ENCODE results near the gene CLIC3. TPM values are rescaled to one million over a fixed set of nuclear protein-coding genes. Genes with fewer than 3 reads are reported as not detected.

Gene CLIC3
- total RNA-seq, 1 experiment from 2014 or later, result 6.2 TPM

DNA sequence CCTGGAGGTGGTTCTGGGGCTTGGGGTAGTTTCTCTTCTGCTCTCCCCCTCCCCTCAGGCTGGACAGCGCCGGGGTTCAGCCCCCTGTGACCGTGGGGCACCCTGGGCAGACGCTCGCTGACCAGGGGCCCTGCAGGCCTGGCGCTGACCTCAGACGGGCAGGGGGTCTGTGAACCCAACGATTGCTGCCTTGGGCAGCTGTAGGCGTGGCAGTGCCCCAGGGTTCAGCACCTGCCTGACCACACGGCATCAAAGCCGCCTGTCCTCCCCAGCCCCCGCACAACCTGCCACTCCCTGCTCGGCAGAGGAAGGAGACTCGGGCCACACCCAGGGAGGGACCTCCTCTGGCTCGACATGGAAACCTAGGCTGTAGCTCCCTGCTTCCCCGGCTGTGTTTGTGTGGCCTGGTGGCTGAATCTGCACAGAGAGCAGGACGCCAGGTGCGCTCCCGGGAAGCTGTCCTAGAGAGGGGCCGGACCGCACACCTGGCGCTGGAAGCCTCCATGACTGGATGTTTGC, 32.1 kb downstream of the CLIC3 start:
- in situ Hi-C loops (cut with HindIII; ENCODE audit: low pct_unique_long_range_greater_than_20kb, low sequenced_read_pairs) (no loop called here), intact Hi-C loops (cut with micrococcal nuclease; ENCODE audit: unreplicated experiment) (no loop called here)
- ChIA-PET POLR2A (no interaction called here), CTCF (interaction anchor here (0.6 kb wide), 2 partner anchors 12 to 13 kb away, joined by 6 to 8 read pairs; no protein-coding TSS in a partner anchor)
- ATAC-seq, result 0 out of 2 replicates have a peak, but pooled peaks have one; percentile 10
- TF ChIP-seq POLR2AphosphoS5 (IDR thresholded peaks at IDR 0.05; ENCODE audit: low read depth, low read length) (no peak), SIN3A (IDR thresholded peaks at IDR 0.05; ENCODE audit: borderline replicate concordance, insufficient read depth, low read depth, low read length) (no peak), TCF7L2 (IDR thresholded peaks at IDR 0.05; ENCODE audit: low read depth, low read length) (no peak)
- TF ChIP-seq, protein P1, sequence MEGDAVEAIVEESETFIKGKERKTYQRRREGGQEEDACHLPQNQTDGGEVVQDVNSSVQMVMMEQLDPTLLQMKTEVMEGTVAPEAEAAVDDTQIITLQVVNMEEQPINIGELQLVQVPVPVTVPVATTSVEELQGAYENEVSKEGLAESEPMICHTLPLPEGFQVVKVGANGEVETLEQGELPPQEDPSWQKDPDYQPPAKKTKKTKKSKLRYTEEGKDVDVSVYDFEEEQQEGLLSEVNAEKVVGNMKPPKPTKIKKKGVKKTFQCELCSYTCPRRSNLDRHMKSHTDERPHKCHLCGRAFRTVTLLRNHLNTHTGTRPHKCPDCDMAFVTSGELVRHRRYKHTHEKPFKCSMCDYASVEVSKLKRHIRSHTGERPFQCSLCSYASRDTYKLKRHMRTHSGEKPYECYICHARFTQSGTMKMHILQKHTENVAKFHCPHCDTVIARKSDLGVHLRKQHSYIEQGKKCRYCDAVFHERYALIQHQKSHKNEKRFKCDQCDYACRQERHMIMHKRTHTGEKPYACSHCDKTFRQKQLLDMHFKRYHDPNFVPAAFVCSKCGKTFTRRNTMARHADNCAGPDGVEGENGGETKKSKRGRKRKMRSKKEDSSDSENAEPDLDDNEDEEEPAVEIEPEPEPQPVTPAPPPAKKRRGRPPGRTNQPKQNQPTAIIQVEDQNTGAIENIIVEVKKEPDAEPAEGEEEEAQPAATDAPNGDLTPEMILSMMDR (IDR thresholded peaks at IDR 0.05), result no peak
- TF ChIP-seq, protein P2, sequence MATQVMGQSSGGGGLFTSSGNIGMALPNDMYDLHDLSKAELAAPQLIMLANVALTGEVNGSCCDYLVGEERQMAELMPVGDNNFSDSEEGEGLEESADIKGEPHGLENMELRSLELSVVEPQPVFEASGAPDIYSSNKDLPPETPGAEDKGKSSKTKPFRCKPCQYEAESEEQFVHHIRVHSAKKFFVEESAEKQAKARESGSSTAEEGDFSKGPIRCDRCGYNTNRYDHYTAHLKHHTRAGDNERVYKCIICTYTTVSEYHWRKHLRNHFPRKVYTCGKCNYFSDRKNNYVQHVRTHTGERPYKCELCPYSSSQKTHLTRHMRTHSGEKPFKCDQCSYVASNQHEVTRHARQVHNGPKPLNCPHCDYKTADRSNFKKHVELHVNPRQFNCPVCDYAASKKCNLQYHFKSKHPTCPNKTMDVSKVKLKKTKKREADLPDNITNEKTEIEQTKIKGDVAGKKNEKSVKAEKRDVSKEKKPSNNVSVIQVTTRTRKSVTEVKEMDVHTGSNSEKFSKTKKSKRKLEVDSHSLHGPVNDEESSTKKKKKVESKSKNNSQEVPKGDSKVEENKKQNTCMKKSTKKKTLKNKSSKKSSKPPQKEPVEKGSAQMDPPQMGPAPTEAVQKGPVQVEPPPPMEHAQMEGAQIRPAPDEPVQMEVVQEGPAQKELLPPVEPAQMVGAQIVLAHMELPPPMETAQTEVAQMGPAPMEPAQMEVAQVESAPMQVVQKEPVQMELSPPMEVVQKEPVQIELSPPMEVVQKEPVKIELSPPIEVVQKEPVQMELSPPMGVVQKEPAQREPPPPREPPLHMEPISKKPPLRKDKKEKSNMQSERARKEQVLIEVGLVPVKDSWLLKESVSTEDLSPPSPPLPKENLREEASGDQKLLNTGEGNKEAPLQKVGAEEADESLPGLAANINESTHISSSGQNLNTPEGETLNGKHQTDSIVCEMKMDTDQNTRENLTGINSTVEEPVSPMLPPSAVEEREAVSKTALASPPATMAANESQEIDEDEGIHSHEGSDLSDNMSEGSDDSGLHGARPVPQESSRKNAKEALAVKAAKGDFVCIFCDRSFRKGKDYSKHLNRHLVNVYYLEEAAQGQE (IDR thresholded peaks at IDR 0.05; ENCODE audit: insufficient read depth in 1 of 2, low read depth in 2 of 2, low read length in 1 of 2), result no peak
- Histone ChIP-seq H3K27ac (ENCODE audit: low read length) (no peak overlapping the region), H3K27me3 (ENCODE audit: control insufficient read depth, insufficient read depth, low read length) (no peaks in the 10 kb centered on the region), H3K4me1 (ENCODE audit: control insufficient read depth, insufficient read depth, low read length) (peaks cover 5% of the 10 kb centered on the region; the same call in 1 of the 2 replicates), H3K9me3 (ENCODE audit: control insufficient read depth, insufficient read depth, low read depth, low read length) (no peaks in the 10 kb centered on the region), H3K36me3 (ENCODE audit: control insufficient read depth, insufficient read depth, low read length) (no peaks in the 10 kb centered on the region), H3K4me3 (ENCODE audit: low read depth in 2 of 2, low read length in 2 of 2) (no peak overlapping the region)
- BruUV-seq (replicated peaks), result no TSS peak
- DNase-seq (ENCODE audit: low read depth, low spot score), result no peak

DNA sequence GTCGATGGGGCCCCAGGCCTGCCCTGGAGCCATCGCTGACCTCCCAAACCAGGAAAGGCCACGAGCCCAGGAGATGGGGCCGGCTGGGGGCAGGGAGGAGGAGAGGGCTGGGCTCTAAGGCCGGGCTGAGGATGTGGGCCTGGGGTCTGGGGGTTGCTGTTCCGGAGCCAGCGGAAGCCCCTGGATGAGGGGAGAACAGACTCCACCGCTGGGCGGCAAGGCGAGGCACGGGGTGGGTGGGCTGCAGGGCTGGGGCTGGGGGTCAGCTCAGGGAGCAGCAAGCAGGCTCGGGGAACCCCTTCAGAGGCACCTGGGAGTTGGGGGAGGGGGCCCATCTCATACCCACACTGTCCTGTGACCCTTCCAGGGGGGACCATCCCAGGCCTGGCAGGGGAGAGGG, 32.6 kb downstream of the CLIC3 start:
- ATAC-seq (no peak), DNase-seq (ENCODE audit: low read depth, low spot score) (no peak)
- Histone ChIP-seq H3K9me3 (ENCODE audit: control insufficient read depth, insufficient read depth, low read depth, low read length) (no peaks in the 10 kb centered on the region), H3K27ac (ENCODE audit: low read length) (no peak overlapping the region), H3K27me3 (ENCODE audit: control insufficient read depth, insufficient read depth, low read length) (no peaks in the 10 kb centered on the region), H3K36me3 (ENCODE audit: control insufficient read depth, insufficient read depth, low read length) (no peaks in the 10 kb centered on the region), H3K4me1 (ENCODE audit: control insufficient read depth, insufficient read depth, low read length) (peaks cover 5% of the 10 kb centered on the region; the same call in 1 of the 2 replicates), H3K4me3 (ENCODE audit: low read depth in 2 of 2, low read length in 2 of 2) (no peak overlapping the region)
- intact Hi-C loops (cut with micrococcal nuclease; ENCODE audit: unreplicated experiment), result no loop called here
- in situ Hi-C loops (cut with HindIII; ENCODE audit: low pct_unique_long_range_greater_than_20kb, low sequenced_read_pairs), result no loop called here
- BruUV-seq (replicated peaks), result no TSS peak
- CTCF ChIA-PET, result no interaction called here
- POLR2A ChIA-PET, result no interaction called here
- TF ChIP-seq TCF7L2 (IDR thresholded peaks at IDR 0.05; ENCODE audit: low read depth, low read length), result no peak
- TF ChIP-seq, protein P1 (IDR thresholded peaks at IDR 0.05), result no peak
- TF ChIP-seq SIN3A (IDR thresholded peaks at IDR 0.05; ENCODE audit: borderline replicate concordance, insufficient read depth, low read depth, low read length), result no peak
- TF ChIP-seq POLR2AphosphoS5 (IDR thresholded peaks at IDR 0.05; ENCODE audit: low read depth, low read length), result no peak
- TF ChIP-seq, protein P2 (IDR thresholded peaks at IDR 0.05; ENCODE audit: insufficient read depth in 1 of 2, low read depth in 2 of 2, low read length in 1 of 2), result no peak
